NCI-H2107 treated with DMSO at 0.1 percent for 48 hours (cell line): ENCODE results near the gene GPR142.
A peak's percentile ranks its signal among the peaks of the same experiment; 100 is the strongest.

Source experiments
- DNase-seq: peaks from one replicate; lab custom pipeline; 2025; ENCODE audit not compliant: unreplicated experiment; lab: John Stamatoyannopoulos, UW

GPR142 gene

GRCh38 chr17:74343526-74344284, 23.6 kb upstream of the GPR142 start:
- no peak for DNase-seq

DNA sequence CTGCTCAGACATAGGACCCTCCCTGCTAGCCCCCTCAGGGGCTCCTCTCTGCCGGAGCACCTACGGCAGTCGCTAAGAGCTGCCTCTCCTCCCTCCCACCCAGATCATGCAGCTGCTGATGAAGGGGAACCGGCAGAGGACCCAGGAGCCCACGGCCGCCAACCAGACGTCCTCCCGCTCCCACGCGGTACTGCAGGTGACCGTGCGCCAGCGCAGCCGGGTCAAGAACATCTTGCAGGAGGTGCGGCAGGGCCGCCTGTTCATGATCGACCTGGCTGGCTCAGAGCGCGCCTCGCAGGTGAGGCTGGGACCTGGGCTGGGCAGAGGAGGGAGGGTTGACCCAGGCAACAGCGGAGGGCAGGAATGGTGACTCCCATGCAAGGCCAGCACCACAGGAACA, 22.6 kb upstream of the GPR142 start:
- DNase-seq = no peak

DNA sequence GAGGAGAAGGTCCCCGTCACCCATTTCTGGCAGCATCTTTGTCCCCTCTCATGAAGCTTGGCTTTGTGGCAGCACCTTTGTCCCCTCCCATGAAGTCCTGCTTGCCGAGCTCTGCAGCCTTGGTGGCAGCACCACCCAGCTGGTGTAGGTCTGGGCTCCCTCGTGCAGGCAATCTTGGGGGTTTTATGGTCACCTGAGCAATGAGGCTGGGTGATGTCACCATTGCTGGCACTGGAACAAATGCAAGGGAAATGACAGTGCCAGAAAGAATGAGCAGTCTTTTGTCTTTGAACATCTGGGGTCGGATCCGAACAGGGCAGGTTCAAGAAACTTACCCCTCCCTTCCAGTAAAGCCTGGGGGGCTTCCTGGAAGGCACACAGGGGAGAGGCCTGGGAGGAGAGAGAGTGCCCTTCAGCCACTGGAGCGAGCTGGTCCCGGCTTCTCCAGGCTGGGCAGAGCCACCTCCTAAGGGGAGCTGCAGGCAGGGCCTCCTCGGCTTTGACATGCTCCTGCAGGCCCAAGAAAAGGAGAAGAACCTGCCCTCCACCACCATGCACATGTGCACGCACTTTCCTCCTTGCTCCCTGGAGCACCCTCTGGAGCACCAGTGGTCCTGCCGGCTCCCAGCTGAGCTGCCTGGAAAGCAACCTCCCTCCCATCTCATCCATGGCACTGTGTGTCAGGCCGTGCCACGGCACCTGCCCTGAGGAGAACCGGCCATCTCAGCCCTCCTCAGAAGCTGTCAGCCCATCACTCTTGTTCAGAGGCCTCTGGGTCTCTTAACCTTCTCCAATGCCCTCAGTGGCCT, 21.7 kb upstream of the GPR142 start:
- no peak for DNase-seq

DNA sequence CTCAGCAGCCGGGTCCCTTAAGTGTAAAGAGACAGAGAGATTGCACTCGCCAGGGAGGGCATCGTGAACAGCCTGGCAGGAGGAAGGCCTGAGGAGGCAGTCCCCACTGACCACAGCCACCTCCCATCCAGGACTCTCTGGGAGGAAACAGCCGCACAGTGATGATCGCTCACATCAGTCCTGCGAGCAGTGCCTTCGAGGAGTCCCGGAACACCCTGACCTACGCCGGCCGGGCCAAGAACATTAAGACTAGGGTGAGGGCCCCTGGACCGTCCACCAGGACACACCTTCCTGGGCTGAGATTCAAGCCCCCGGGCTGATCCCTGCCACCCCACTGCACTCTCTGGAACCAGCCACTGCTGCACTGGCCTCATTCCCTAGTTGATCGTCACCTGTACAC, 19.7 kb upstream of the GPR142 start:
- no peak for DNase-seq

- DNase-seq = no peak
These were observed 18.2 kb upstream of the GPR142 start for GRCh38 chr17:74349120-74349519.

GRCh38 chr17:74350486-74350885, 16.8 kb upstream of the GPR142 start:
- no peak for DNase-seq

- DNase-seq = no peak
These were observed 15.6 kb upstream of the GPR142 start for GRCh38 chr17:74351552-74352210.

DNA sequence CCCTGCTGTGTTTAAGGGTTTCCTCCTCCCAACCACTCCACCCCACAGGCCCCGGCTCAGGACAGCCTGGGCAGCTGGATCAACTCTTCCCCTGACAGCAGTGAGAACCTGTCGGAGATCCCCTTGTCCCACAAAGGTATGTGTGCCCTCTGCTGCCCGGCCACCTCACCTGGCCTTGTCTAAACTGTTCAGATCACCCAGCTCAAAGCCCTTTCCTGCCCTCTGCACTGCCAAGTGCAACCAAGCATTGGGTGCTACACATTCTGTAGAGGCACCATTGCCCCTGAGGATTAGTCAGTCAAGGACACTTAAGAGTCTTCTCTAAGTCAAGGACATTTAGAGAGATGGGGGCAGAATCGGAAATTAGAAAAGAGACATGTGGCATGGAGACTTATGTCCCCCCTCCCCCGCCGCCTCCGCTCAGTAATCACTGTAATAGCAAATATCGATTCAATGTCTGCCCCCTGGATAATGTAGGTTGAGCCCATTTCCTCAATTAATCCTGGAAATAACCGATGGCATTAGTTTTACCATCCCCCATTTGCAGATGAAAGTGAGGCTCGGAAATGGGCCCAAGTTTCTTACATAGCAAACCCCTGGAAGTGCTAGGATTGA, 13.8 kb upstream of the GPR142 start:
- DNase-seq = no peak

DNA sequence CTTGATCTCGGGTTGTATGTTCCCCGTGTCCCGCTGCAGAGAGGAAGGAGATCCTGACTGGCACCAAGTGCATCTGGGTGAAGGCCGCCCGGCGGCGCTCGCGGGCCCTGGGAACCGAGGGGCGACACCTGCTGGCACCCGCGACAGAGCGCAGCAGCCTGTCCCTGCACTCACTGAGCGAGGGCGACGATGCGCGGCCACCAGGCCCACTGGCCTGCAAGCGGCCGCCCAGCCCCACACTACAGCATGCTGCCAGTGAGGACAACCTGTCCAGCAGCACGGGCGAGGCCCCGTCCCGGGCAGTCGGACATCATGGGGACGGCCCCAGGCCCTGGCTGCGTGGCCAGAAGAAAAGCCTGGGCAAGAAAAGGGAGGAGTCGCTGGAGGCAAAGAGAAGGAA, 13.2 kb upstream of the GPR142 start:
- no peak for DNase-seq

DNA sequence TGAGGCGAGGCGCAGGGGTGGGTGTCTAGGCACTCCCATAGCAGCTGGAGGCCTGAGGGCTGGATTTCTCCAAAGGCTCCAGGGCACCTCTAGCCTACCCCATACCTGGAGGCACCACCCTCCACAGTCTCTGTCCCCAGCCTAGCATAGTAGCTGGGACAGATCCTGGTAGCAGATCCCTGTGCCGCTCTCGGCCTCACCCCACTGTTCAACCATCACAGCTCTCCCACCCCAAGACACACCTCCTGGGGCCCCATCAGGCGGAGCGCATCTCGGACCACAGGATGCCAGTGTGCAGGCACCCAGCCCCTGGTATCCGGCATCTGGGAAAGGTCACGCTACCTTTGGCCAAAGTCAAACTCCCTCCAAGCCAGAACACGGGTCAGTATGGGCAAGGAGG, 12.7 kb upstream of the GPR142 start:
- no peak for DNase-seq

- DNase-seq = no peak
These were observed 12.2 kb upstream of the GPR142 start for GRCh38 chr17:74355065-74355464.

- DNase-seq = no peak
These were observed 10.4 kb upstream of the GPR142 start for GRCh38 chr17:74356646-74357465.

- DNase-seq = no peak
These were observed 9.9 kb upstream of the GPR142 start for GRCh38 chr17:74357466-74357809.

DNA sequence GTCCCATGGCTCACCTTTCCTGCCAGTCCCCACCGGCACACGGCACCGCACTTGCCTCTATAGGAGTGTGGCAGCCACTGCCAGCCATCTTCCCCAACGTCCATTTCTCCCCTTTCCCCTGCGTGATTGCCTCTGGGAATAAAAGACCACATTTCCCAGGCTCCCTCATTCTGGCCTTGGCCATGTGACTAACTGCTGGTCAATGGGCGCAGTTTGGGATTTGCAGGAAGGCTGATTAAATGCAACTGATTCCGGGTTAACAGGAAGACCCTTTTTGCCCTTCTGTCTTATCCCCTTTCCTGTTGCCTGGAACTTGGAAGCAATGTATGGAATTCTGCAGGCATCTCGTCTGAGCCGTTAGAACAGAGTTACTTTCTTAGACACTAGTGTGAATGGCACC, 8.6 kb upstream of the GPR142 start:
- DNase-seq = no peak

GRCh38 chr17:74359916-74360315, 7.4 kb upstream of the GPR142 start:
- no peak for DNase-seq

DNA sequence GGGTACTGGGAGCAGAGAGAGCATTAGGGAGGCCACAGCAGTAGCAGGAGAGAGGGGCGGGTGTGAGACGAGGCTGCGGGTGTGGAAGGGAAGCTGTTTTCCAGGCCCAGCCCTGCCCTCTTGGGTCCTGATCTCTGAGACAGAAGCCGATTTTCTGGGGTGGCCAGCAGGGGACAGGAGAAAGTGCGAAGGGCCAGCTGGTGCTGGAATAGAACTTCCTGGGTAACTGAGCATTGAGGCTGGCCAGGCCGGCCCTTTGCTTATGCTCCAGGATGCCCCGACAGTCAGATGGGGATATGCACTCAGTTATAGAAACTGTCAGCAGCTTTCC, 6.4 kb upstream of the GPR142 start:
- DNase-seq = no peak

DNA sequence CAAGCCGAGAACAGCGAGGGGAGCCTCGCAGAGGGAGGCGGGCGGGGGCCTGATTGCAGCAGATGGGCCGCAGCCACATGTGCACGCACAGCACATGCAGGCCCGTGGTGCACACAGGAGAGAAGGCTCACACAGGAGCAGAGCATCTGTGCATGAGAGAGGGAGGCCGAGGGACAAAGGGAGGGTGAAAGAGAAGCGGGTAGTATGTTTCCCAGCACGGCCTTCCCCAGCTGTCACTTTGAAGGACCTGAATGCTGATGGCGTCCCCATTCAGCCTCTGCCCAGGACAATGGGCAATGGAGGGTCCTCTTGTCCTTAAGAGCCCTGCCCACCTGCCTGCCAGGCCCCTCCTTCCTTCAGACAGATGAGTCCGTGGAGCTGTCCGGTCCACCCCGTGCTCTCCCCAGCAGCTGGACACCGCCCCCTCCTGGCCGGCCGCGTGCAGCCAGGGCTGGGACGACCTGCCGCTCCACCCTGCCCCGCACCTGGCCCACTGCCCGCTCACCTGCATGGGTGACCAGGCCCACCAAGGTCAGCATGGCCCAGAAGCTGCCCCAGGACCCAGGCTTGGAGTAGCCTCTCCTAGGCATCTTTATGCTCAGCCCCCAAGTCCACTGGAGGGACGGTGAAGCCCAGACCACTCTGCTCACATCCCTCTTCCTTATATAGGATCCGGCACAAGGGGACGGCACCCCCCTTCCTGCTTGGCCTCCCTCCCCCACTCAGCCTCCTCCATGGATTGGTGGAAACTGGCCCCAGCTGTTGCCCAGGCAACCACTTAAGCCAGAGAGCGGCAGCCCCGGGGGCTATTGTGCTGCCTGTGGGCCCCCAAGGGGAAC, 5.9 kb upstream of the GPR142 start, which contains the start of gene BTBD17:
Gene BTBD17, minus strand, starts transcription at position 639 of the 839 bp plus-strand sequence. Its CDS starts 49 bp downstream, at position 590.
- peak; percentile 71 for DNase-seq

DNA sequence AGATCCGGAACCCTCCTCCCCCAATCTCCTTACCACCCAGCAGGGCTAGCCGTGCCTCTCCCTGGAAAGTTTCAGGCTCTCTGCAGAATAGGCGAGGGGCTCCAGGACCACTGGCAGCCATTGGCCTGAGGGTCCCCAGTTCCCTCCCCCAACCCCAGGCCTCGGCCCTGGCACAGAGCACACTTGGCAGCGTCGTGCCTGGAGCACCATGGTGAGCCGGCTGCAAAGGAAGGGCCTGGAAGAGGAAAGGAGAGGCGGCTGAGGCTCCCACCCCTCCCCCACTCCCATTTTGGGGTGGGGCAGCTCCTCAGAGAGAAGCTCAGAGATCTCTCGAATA, 5.3 kb upstream of the GPR142 start:
- peak; percentile 71 for DNase-seq

GRCh38 chr17:74362810-74363498, 4.4 kb upstream of the GPR142 start:
- DNase-seq = peak; percentile 73
